ENCODE measurements around the gene LDB3.

Gene LDB3

DNA sequence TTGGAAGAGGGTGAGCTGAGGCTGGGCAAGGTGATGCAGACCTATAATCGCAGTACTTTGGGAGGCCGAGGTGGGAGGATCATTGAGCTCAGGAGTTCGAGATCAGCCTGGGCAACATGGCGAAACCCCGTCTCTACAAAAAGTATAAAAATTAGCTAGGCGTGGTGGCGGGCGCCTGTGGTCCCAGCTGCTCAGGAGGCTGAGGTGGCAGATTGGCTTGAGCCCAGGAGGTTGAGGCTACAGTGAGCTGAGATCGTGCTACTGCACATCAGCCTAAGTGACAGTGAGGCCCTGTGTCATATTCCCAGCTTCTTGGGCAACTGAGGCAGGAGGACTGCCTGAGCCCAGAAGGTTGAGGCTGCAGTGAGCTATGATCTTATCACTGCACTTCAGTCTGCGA is 101.7 kb downstream of the LDB3 start:
- no peak for DNase-seq

DNA sequence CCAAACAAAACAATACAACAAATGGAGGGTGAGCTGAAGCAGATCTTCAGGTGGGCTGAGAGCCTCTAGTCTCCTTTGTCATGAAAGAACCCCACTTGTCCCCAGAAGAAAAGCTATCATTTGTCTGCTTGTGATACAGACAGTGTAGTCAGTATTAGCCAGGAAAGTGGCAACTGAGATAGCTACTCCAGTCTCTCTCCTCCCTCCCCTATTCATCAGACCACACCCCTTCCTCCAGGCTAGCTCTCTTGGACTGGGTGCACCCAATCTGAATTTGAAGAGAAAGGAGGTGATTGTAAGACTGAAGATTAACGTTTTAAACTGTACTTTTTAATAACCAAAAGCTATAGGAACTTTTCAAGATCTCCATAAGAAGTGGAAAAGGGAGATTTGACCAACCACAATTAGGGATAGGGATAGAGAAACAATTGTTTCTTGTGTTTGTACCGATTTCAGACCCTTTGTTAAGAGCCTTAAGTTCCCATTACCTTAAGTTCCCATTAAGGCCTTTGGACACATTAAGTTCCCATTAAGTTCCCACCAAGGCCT is 102.2 kb downstream of the LDB3 start:
- DNase-seq: no peak

DNA sequence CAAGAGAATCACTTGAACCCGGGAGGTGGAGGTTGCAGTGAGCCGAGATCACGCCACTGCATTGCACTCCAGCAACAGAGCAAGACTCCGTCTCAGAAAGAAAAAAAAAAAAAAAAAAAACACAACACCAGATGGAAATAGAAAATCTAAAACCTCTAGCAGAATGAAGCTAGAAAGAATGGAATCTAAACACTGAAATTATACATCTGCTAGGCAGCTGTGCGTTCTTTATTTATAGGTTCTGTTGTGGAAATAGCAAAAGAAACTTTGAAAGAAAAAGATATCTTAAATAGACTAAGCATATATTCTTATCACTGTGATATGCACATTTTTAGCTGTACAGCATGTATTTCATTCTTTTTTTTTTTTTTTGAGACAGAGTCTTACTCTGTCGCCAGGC is 105.2 kb downstream of the LDB3 start:
- DNase-seq: no peak

DNA sequence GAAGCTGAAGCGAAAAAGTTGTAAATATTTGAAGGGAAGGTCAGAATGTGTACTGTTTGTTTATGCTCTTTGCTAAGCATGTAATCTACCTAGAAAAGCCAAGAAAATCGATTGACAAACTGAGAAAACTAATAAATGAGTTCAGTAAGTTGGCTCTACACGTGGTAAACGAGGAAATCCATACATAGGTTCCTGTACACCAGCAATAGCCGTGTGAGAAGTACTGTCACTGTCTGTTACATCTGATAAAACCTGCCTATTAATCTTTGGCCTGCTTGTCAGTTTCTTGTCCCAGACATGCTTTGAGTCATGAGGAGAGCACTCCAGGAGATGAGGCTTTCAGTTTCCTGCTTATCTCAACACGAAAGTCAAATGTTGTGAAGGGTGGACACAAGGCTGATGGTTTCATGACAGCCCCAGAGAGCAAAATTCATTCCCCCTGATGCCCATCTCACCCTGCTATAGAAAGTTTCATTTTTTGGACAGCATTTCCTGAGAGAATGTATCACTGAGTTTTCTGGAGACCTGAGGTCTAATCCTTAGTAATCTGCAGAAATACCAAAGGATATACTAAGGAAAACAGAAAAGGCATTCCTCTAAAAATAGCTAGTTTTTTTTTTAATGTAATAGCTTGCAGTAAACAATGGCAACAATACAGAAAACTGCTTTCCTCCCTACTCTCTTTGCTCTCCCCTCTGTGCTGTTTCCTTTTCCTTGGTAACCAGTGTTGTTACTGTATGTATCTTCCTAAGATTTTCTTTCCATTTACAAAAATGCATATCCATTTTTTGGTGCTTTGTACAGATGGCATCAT is 107.0 kb downstream of the LDB3 start:
- no peak for DNase-seq

DNA sequence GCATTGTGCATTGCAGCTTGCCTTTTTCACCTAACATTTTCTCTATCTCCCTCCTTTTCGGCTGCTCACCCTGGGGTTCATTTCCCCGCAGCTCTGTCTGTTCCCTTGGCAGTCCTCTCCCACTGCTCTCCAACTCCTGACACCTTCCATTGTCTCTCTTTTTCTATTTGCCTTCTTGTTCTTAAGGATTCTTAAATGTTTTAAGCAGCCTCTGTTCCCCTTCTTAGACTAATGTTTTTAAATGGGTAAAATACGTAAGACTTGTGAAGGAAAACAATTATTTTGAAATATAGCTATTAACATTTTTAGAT is 107.5 kb downstream of the LDB3 start:
- DNase-seq: no peak

DNA sequence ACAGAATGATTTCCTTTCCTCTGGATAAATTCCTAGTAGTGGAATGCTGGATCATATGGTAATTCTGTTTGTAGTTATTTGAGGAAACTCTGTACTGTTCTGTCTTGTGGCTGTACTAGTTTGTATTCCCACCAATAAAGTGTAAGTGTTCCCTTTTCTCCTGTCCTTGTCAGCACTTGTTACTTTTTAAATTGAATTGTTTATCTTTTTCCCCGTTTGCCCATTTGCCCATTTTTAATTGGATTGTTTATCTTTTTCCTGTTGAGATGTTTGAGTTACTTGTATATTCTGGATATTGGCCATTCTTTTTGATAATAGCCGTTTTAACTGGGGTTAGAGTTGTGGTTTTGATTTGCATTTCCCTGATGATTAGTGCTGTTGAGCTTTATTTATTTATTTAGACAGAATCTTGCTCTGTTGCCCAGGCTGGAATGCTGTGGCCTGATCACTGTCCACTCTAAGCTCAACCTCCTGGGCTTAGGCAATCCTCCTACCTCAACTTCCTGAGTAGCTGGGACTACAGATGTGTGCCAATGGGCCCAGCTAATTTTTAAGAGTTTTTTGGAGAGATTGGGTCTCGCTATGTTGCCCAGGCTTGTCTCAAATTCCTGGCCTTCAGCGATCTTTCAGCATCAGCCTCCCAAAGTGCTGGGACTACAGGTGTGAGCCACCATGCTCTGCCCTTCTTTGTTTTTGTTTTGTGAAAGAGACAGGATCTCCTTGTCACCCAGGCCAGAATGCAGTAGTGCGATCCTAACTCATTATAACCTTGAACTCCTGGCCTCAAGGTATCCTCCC is 111.1 kb downstream of the LDB3 start:
- no peak for DNase-seq

DNA sequence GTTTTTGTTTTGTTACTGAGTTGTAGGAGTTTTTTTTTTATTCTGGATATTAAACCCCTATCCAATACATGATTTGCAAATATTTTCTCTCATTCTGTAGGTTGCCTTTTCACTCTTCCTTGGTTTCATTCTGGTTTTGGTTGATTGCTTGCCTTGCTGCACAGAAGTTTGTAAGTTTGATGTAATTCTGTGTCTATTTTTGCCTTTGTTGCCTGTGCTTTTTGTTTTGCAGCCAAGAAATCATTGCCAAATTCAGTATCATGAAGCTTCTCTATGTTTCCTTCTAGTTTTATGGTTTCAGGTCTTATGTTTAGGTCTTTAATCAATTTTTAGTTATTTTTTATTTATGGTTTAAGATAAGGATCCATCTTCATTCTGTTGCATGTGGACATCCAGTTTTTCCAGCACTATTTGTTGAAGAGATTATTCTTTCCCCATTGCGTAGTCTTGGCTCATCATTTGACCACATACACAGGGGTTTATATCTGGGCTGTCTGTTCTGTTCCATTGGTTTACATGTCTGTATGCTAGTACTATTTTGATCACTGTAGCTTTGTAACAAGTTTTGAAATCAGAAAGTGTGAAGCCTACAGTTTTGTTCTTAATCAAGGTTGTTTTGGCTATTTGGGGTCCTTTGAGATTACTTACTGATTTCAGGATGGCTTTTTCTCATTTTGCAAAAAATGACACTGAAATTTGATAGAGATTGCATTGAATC is 114.5 kb downstream of the LDB3 start:
- no peak for DNase-seq

DNA sequence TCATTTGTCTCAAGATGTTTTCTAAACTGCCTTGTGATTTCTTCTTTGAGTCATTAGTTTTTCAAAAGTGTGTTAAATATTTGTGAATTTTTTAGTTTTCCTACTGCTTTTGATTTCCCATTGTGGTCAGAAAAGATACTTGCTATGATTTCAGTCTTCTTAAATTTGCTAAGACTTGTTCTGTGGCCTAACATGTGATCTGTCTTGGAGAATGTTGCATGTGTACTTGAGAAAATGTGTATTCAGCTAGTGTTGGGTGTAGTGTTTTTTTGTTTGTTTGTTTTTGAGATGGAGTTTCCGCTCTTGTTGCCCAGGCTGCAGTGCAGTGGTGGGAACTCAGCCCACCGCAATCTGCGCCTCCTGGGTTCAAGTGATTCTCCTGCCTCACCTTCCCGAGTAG is 116.7 kb downstream of the LDB3 start:
- DNase-seq: no peak

Data from T-helper 1 cell (primary cell).